Activated T-cell treated with anti-CD3 and anti-CD28 coated beads for 24 hours (primary cell): ENCODE measurements around the gene SLC5A8.
"Not testable (repeated sequence)": the region's sequence is repeated elsewhere in the genome, so short reads cannot be mapped to it uniquely, and the experiment has no call there.

Experiments
- DNase-seq: peaks from one replicate; pipeline ENCODE4 v3.0.0-alpha.2; 2020; ENCODE audit warnings: low read depth

SLC5A8 gene

DNA sequence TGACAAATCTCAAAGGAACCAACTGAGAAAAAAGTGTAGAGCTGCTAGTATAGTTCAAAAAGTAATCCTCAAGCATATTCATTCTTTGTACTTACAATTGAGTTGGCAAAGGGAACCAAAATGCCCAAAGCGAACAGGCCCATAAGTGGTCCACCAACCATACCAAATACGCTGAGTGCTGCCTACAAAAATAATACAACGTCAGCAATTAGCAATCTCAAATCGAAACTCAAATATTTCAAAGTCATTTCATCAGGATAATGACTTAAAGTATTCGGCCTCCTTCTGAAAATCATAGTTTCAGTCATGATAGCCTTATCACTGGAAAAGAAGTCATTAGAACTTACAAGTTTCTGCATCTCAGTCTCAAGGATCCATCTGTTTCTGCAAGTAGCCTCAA, 42.0 kb downstream of the SLC5A8 start:
- DNase-seq: no peak

GRCh38 chr12:101166866-101167265, 43.2 kb downstream of the SLC5A8 start:
- no peak for DNase-seq

GRCh38 chr12:101165319-101165718, 44.7 kb downstream of the SLC5A8 start:
- no peak for DNase-seq

GRCh38 chr12:101145777-101146431, 64.1 kb downstream of the SLC5A8 start:
- DNase-seq: not testable (repeated sequence)

DNA sequence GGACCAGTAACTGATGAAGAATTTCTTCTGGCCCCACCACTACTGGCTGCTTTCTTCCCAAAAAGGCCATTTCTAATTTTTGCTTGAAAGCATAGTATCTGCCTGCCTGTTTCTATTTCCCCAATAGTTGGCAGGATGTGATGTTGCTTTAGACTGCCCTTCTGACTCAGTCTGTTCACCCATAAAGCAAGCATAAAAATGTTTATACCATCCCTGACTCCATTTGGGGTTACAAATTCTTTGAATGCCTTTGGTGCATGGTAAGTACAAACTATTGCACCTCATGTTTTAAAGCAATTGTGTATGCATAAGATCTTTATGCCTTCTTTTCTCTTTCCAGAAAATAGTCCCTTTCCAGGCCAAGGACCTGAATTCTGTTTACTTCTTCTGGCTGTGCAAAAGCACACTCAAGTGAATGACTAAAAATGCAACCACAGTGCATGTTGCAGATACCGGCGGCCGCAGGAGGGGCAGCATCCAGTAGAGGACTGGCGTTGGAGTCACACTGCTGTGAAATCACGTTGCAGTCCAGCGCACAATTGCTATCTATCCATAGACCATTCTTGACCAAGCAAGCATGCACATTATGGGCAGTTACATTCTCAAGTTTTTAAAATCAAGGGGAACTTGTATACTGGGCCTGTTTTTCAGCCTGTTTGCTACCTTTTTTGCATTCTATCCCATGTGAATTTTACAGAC, 82.4 kb downstream of the SLC5A8 start:
- DNase-seq: no peak

- no peak for DNase-seq
Measured at GRCh38 chr12:101117842-101118241, 92.2 kb downstream of the SLC5A8 start.

DNA sequence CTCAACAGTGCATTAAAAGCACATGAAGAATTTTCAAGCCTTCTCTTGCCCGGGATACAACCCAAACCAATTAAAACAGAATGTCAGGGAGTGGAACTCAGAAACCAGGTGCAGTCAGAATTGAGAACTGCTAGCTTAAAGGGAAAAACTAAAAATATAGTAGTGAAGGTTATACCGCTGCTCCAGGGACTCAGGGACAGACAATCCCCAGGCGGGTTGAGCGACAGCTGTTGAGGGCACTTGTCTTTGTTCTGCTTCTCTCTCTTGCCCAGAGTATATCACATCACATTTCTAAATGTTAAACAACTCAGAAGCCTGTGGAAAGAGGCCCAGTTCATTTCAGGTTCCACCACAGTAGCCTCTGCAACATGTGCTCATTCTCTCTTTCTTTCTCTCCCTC, 93.1 kb downstream of the SLC5A8 start:
- DNase-seq: no peak

- DNase-seq: no peak
Measured at GRCh38 chr12:101115326-101115725, 94.7 kb downstream of the SLC5A8 start.

DNA sequence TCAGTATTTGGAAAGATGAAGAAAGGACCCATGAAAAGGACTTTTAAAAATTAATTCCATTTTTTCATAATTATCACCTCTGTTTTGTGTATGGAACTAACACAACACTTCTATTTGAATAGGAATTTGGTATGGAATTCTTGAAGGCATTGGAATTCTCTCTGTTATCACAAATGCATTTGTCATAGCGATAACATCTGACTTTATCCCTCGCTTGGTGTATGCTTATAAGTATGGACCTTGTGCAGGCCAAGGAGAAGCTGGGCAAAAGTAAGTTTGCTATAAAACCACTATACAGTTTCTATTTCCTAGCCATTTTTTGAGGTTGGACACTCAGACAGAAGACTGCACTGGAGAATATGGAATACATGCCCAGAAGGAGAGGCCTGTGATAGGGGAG, 98.6 kb downstream of the SLC5A8 start:
- no peak for DNase-seq

GRCh38 chr12:101110866-101111265, 99.2 kb downstream of the SLC5A8 start:
- DNase-seq: no peak

- DNase-seq: no peak
Measured at GRCh38 chr12:101108130-101108529, 101.9 kb downstream of the SLC5A8 start.

GRCh38 chr12:101107032-101107763, 102.8 kb downstream of the SLC5A8 start:
- DNase-seq: no peak
